HEK293 (cell line): ENCODE measurements around the gene ZNF541.

Experiments used
- CTCF ChIA-PET: fragments of 350-600 bp; formaldehyde crosslinking; extraction: SDS; loops from one replicate; lab custom pipeline; 2021; ENCODE audit warnings: antibody characterized with exemption; lab: Yijun Ruan, JAX
- POLR2A ChIA-PET: fragments of 300-600 bp; formaldehyde crosslinking; extraction: SDS; loops from one replicate; lab custom pipeline; 2020; ENCODE audit warnings: antibody characterized with exemption, inconsistent platforms; lab: Yijun Ruan, JAX
- H3K27ac ChIP-seq: fragments of 200-500 bp; sonication (Bioruptor generic); 2 replicates; pipeline ENCODE4 v1.5.1; 2014; ENCODE audit warnings: low read depth, low read length, control low read depth, inconsistent platforms; ENCODE audit errors: extremely low read depth
- H3K36me3 ChIP-seq, 2 experiments: fragments of 200-500 bp in 1 of 2; sonication (Bioruptor generic) in 1 of 2; 1 replicate in 1 of 2; 2 replicates in 1 of 2; pipeline ENCODE4 v1.5.1; 2014 to 2017; ENCODE audit warnings: inconsistent platforms in 2 of 2, low read length in 2 of 2; ENCODE audit not compliant: control insufficient read depth in 2 of 2, insufficient read depth in 1 of 2
- H3K4me1 ChIP-seq: fragments of 200-500 bp; sonication (Bioruptor generic); 2 replicates; pipeline ENCODE4 v1.5.1; 2014; ENCODE audit warnings: mild to moderate bottlenecking, low read length, inconsistent platforms; ENCODE audit not compliant: control insufficient read depth, insufficient read depth
- H3K4me3 ChIP-seq: 2 replicates; pipeline ENCODE4 v1.5.1; 2011; ENCODE audit warnings: low read depth, mild to moderate bottlenecking, control low read depth, low read length, moderate library complexity
- H3K9me3 ChIP-seq: fragments of 200-500 bp; sonication (Bioruptor generic); 2 replicates; pipeline ENCODE4 v1.5.1; 2014; ENCODE audit warnings: low read depth, low read length, inconsistent platforms; ENCODE audit not compliant: control insufficient read depth, insufficient read depth
- ATF2 ChIP-seq: fragments of 450-650 bp; formaldehyde crosslinking; IDR thresholded peaks from 2 replicates; pipeline ENCODE4 v1.5.1; 2016; ENCODE audit warnings: missing biosample characterization, missing genetic modification characterization, low read depth
- GLIS2 ChIP-seq: fragments of 450-650 bp; formaldehyde crosslinking; IDR thresholded peaks from 2 replicates; pipeline ENCODE4 v1.5.1; 2016; ENCODE audit warnings: missing biosample characterization, missing genetic modification characterization
- HOXA7 ChIP-seq: sonication (generic); formaldehyde crosslinking; IDR thresholded peaks from 2 replicates; pipeline ENCODE4 v1.8.1; 2022; ENCODE audit warnings: missing genetic modification reagents, borderline replicate concordance
- KLF10 ChIP-seq: fragments of 450-650 bp; IDR thresholded peaks from 2 replicates; pipeline ENCODE4 v1.5.1; 2018; ENCODE audit warnings: missing biosample characterization, mild to moderate bottlenecking, missing genetic modification characterization
- KLF16 ChIP-seq: fragments of 450-650 bp; formaldehyde crosslinking; IDR thresholded peaks from 2 replicates; pipeline ENCODE4 v1.5.1; 2017; ENCODE audit warnings: missing biosample characterization, missing genetic modification characterization
- KLF8 ChIP-seq: fragments of 450-650 bp; formaldehyde crosslinking; IDR thresholded peaks from 2 replicates; pipeline ENCODE4 v1.5.1; 2016; ENCODE audit warnings: missing biosample characterization, missing genetic modification characterization
- MYNN ChIP-seq: fragments of 450-650 bp; formaldehyde crosslinking; IDR thresholded peaks from 2 replicates; pipeline ENCODE4 v1.5.1; 2016; ENCODE audit warnings: missing biosample characterization, missing genetic modification characterization, borderline replicate concordance
- PATZ1 ChIP-seq: fragments of 450-650 bp; formaldehyde crosslinking; IDR thresholded peaks from 2 replicates; pipeline ENCODE4 v1.5.1; 2016; ENCODE audit warnings: missing biosample characterization, missing genetic modification characterization
- PBX3 ChIP-seq: sonication (generic); formaldehyde crosslinking; IDR thresholded peaks from 2 replicates; pipeline ENCODE4 v1.8.1; 2022; ENCODE audit warnings: mild to moderate bottlenecking, moderate library complexity, missing genetic modification reagents
- PRDM1 ChIP-seq: fragments of 450-650 bp; formaldehyde crosslinking; IDR thresholded peaks from 2 replicates; pipeline ENCODE4; 2016; ENCODE audit warnings: missing biosample characterization, missing genetic modification characterization
- ZBTB1 ChIP-seq: fragments of 450-650 bp; formaldehyde crosslinking; IDR thresholded peaks from 2 replicates; pipeline ENCODE4 v1.5.1; 2016; ENCODE audit warnings: missing biosample characterization, missing genetic modification characterization
- ZBTB10 ChIP-seq: fragments of 450-650 bp; formaldehyde crosslinking; IDR thresholded peaks from 2 replicates; pipeline ENCODE4 v1.5.1; 2016; ENCODE audit warnings: missing biosample characterization, missing genetic modification characterization
- ZBTB17 ChIP-seq: fragments of 450-650 bp; formaldehyde crosslinking; IDR thresholded peaks from 2 replicates; pipeline ENCODE4 v1.5.1; 2016; ENCODE audit warnings: missing biosample characterization, missing genetic modification characterization
- ZBTB48 ChIP-seq: fragments of 450-650 bp; formaldehyde crosslinking; IDR thresholded peaks from 2 replicates; pipeline ENCODE4 v1.5.1; 2016; ENCODE audit warnings: missing biosample characterization, missing genetic modification characterization
- ZBTB7A ChIP-seq: fragments of 450-650 bp; formaldehyde crosslinking; IDR thresholded peaks from 2 replicates; pipeline ENCODE4 v1.5.1; 2016; ENCODE audit warnings: low read depth, missing biosample characterization, missing genetic modification characterization
- ZBTB8A ChIP-seq: fragments of 450-650 bp; formaldehyde crosslinking; IDR thresholded peaks from 2 replicates; pipeline ENCODE4 v1.5.1; 2016; ENCODE audit warnings: missing biosample characterization, missing genetic modification characterization
- ZEB2 ChIP-seq: fragments of 450-650 bp; formaldehyde crosslinking; IDR thresholded peaks from 2 replicates; pipeline ENCODE4 v1.5.1; 2016; ENCODE audit warnings: missing biosample characterization, missing genetic modification characterization
- ZNF146 ChIP-seq: fragments of 450-650 bp; formaldehyde crosslinking; IDR thresholded peaks from 2 replicates; pipeline ENCODE4 v1.5.1; 2016; ENCODE audit warnings: missing biosample characterization, missing genetic modification characterization
- ZNF335 ChIP-seq: fragments of 450-650 bp; formaldehyde crosslinking; conservative IDR thresholded peaks from 2 replicates; pipeline ENCODE4 v1.5.1; 2016; ENCODE audit warnings: missing biosample characterization, missing genetic modification characterization
- ZNF391 ChIP-seq: fragments of 450-650 bp; formaldehyde crosslinking; IDR thresholded peaks from 2 replicates; pipeline ENCODE4 v1.5.1; 2016; ENCODE audit warnings: low read depth, missing biosample characterization, missing genetic modification characterization, borderline replicate concordance
- ZNF398 ChIP-seq: fragments of 450-650 bp; formaldehyde crosslinking; IDR thresholded peaks from 2 replicates; pipeline ENCODE4 v1.5.1; 2017; ENCODE audit warnings: missing biosample characterization, missing genetic modification characterization
- ZNF529 ChIP-seq: fragments of 450-650 bp; formaldehyde crosslinking; IDR thresholded peaks from 2 replicates; pipeline ENCODE4 v1.5.1; 2017; ENCODE audit warnings: missing genetic modification characterization, missing biosample characterization; ENCODE audit not compliant: insufficient replicate concordance
- ZNF692 ChIP-seq: fragments of 450-650 bp; formaldehyde crosslinking; IDR thresholded peaks from 2 replicates; pipeline ENCODE4 v1.5.1; 2016; ENCODE audit warnings: missing biosample characterization, missing genetic modification characterization
- ZNF76 ChIP-seq: fragments of 450-650 bp; formaldehyde crosslinking; IDR thresholded peaks from 2 replicates; pipeline ENCODE4; 2016; ENCODE audit warnings: low read depth, missing biosample characterization, missing genetic modification characterization, borderline replicate concordance
- ZXDB ChIP-seq: fragments of 450-650 bp; formaldehyde crosslinking; IDR thresholded peaks from 2 replicates; pipeline ENCODE4 v1.5.1; 2016; ENCODE audit warnings: missing biosample characterization, missing genetic modification characterization

Gene ZNF541

GRCh38 chr19:47608969-47609905 lies 36.3 kb upstream of the ZNF541 start, which contains the start of gene BICRA:
Gene BICRA (plus strand): TSS chr19:47609134. CDS start chr19:47673575, 64,441 bp downstream.
- H3K27ac ChIP-seq, result peak within 1 kb of the TSS; percentile 98
- peaks cover 10% of the 10 kb centered on the region for H3K4me1 ChIP-seq
- peaks cover 5 to 9% of the 10 kb centered on the region in 2 experiments; a peak in 2 of 3 replicates for H3K36me3 ChIP-seq
- ChIA-PET POLR2A (interaction anchor here (0.6 to 2.8 kb wide), 10 partner anchors 8 to 1840 kb away, joined by 3 to 27 read pairs (median 4); partner anchors contain the start of genes NAPA and SIX5), CTCF (interaction anchor here (0.6 to 1.0 kb wide), 2 partner anchors 15 to 156 kb away, joined by 3 to 4 read pairs; no protein-coding TSS in a partner anchor)
- H3K4me3 ChIP-seq, result peak within 1 kb of the TSS; percentile 80
- no peaks in the 10 kb centered on the region for H3K9me3 ChIP-seq
- peak; percentile 87 for TF ChIP-seq ZNF398 (tag by site-specific recombination)
- no peak for TF ChIP-seq ZBTB48
- no peak for TF ChIP-seq ZNF391
- peak; percentile 74 for TF ChIP-seq ZBTB10 (tag by site-specific recombination)
- no peak; the same call in 1 of the 2 replicates for TF ChIP-seq KLF10 (tag by site-specific recombination)
- peak; percentile 59 for TF ChIP-seq GLIS2
- TF ChIP-seq ZNF529 (tag by site-specific recombination), result no peak
- peak; percentile 80 for TF ChIP-seq PATZ1 (tag by site-specific recombination)
- TF ChIP-seq ZNF146 (tag by site-specific recombination), result no peak
- TF ChIP-seq ZBTB7A (tag by site-specific recombination), result 0 out of 2 replicates have a peak, but pooled peaks have one; percentile 44
- TF ChIP-seq ZEB2 (tag by site-specific recombination), result peak; percentile 46; the same call in 1 of the 2 replicates
- no peak for TF ChIP-seq ZNF76 (tag by site-specific recombination)
- TF ChIP-seq ZBTB8A (tag by site-specific recombination), result peak; percentile 75; the same call in 1 of the 2 replicates
- TF ChIP-seq KLF16, result 0 out of 2 replicates have a peak, but pooled peaks have one; percentile 23
- TF ChIP-seq MYNN (tag by site-specific recombination), result no peak
- TF ChIP-seq KLF8 (tag by site-specific recombination), result peak; percentile 11; the same call in 1 of the 2 replicates
- peak; percentile 72 for TF ChIP-seq PRDM1 (tag by site-specific recombination)
- TF ChIP-seq ZBTB17 (tag by site-specific recombination), result no peak
- no peak for TF ChIP-seq HOXA7 (CRISPR knock-in tag)
- TF ChIP-seq ZNF335 (tag by site-specific recombination), result peak; percentile 57
- no peak for TF ChIP-seq PBX3 (CRISPR knock-in tag)
- TF ChIP-seq ZNF692 (tag by site-specific recombination), result 0 out of 2 replicates have a peak, but pooled peaks have one; percentile 11
- TF ChIP-seq ZBTB1 (tag by site-specific recombination), result no peak
- peak; percentile 100 for TF ChIP-seq ZXDB
- TF ChIP-seq ATF2, result no peak
